ENCODE measurements around the gene NXT1. TPM values are rescaled to one million over a fixed set of nuclear protein-coding genes. Genes with fewer than 3 reads are reported as not detected.

NXT1 gene
- total and polyA plus RNA-seq, 2 of the 4 experiments (the other 2 are of a cell fraction): 23.6 to 25.5 TPM

GRCh38 chr20:23391707-23392310 lies 41.2 kb downstream of the NXT1 start:
- H3K9ac ChIP-seq (ENCODE audit: low read depth, low read length): no peak overlapping the region
- intact Hi-C loops (cut with micrococcal nuclease): no loop called here
- no peak overlapping the region for H4K91ac ChIP-seq (ENCODE audit: insufficient read depth, low read depth, low read length)
- DNase-seq: no peak
- no peak for ATAC-seq (ENCODE audit: low read depth)
- no peak overlapping the region for H3K4ac ChIP-seq (ENCODE audit: low read depth, low read length)
- H3K4me1 ChIP-seq (ENCODE audit: control insufficient read depth, insufficient read depth, low read length): peaks cover 4% of the 10 kb centered on the region; the same call in 1 of the 2 replicates
- no peak overlapping the region for H2AK5ac ChIP-seq (ENCODE audit: low read depth, low read length)
- dilution Hi-C loops (cut with HindIII; ENCODE audit: low sequenced_read_pairs, unreplicated experiment): no loop called here
- H2BK15ac ChIP-seq (ENCODE audit: low read depth, low read length): no peak overlapping the region
- peaks cover 32% of the 10 kb centered on the region for H3K36me3 ChIP-seq (ENCODE audit: control insufficient read depth, insufficient read depth, low read length)
- TF ChIP-seq USF2 (IDR thresholded peaks at IDR 0.05; ENCODE audit: low read depth, low read length): no peak
- TF ChIP-seq MXI1 (IDR thresholded peaks at IDR 0.05; ENCODE audit: borderline replicate concordance, low read depth, low read length): no peak
- no peak for TF ChIP-seq RAD21 (IDR thresholded peaks at IDR 0.05; ENCODE audit: low read length)
- TF ChIP-seq BHLHE40 (IDR thresholded peaks at IDR 0.05; ENCODE audit: low read depth, low read length): no peak
- no peak for TF ChIP-seq ELK1 (IDR thresholded peaks at IDR 0.05; ENCODE audit: borderline replicate concordance, low read depth, low read length)
- TF ChIP-seq FOS (IDR thresholded peaks at IDR 0.05; ENCODE audit: low read depth, low read length): no peak
- no peak for TF ChIP-seq POLR2A (IDR thresholded peaks at IDR 0.05; ENCODE audit: low read depth, low read length)
- TF ChIP-seq NFE2L2 (IDR thresholded peaks at IDR 0.05; ENCODE audit: low read depth, low read length): no peak
- no peaks in the 10 kb centered on the region for H3K27me3 ChIP-seq (ENCODE audit: control insufficient read depth, insufficient read depth, low read length)
- H3K4me2 ChIP-seq (ENCODE audit: low read depth, low read length): no peak overlapping the region
- H4K5ac ChIP-seq (ENCODE audit: low read depth, low read length): no peak overlapping the region
- no peak overlapping the region for H3K14ac ChIP-seq (replicated peaks; ENCODE audit: low read depth, low read length)
- H2BK5ac ChIP-seq (ENCODE audit: low read depth, low read length, poor library complexity, severe bottlenecking): no peak overlapping the region
- no peak overlapping the region for H3K56ac ChIP-seq (ENCODE audit: extremely low read depth, insufficient read depth, low read length)
- no peak overlapping the region for H3K4me3 ChIP-seq (ENCODE audit: insufficient read depth, low read depth, low read length)
- H3K23ac ChIP-seq (ENCODE audit: low read depth, low read length): no peak overlapping the region
- POLR2A ChIA-PET (ENCODE audit: unreplicated experiment): no interaction called here
- no peak overlapping the region for H2AFZ ChIP-seq (replicated peaks; ENCODE audit: low read length, poor library complexity)
- BruUV-seq (replicated peaks): no TSS peak
- in situ Hi-C loops (cut with MboI; ENCODE audit: low sequenced_read_pairs): no loop called here
- H3K9me3 ChIP-seq (ENCODE audit: control insufficient read depth, insufficient read depth, low read length): no peaks in the 10 kb centered on the region
- H3K27ac ChIP-seq (ENCODE audit: insufficient read depth, low read length): no peak overlapping the region
- H3K9me1 ChIP-seq (ENCODE audit: insufficient read depth, low read length): peaks cover 18% of the 10 kb centered on the region
- H2BK20ac ChIP-seq (ENCODE audit: low read depth, low read length): no peak overlapping the region
- WGBS, 2 experiments (ENCODE audit: extremely low coverage in 2 of 2, insufficient read length in 1 of 2): no CpG with 5 or more reads among the region's 4 CpGs
- no peak overlapping the region for H4K8ac ChIP-seq (ENCODE audit: low read depth in 2 of 2, low read length in 2 of 2)
- CTCF ChIA-PET: no interaction called here
- no peak overlapping the region for H2AK9ac ChIP-seq (replicated peaks; ENCODE audit: low read depth, low read length, poor library complexity)
- H3K18ac ChIP-seq (ENCODE audit: low read depth, low read length): no peak overlapping the region
- no peaks in the 10 kb centered on the region for H4K20me1 ChIP-seq (ENCODE audit: insufficient read depth, low read length)
- peaks cover 29 to 36% of the 10 kb centered on the region in 2 experiments for H3K79me1 ChIP-seq (ENCODE audit: low read depth in 1 of 2, low read length in 2 of 2)
- H2BK120ac ChIP-seq (ENCODE audit: low read depth, low read length): no peak overlapping the region

Measured in IMR-90 (cell line).